GM18861 (cell line): ENCODE results near the gene ABCC9.
"Not testable (repeated sequence)": the region's sequence is repeated elsewhere in the genome, so short reads cannot be mapped to it uniquely, and the experiment has no call there.

Experiments
- ATAC-seq: cut with Tn5 transposase; IDR thresholded peaks from one replicate; pipeline ENCODE4 v1.9.1; 2021; ENCODE audit not compliant: unreplicated experiment

Gene ABCC9

GRCh38 chr12:21934173-21934572 lies 7.1 kb downstream of the ABCC9 start:
- no peak for ATAC-seq

GRCh38 chr12:21933656-21934055 lies 7.6 kb downstream of the ABCC9 start:
- ATAC-seq: no peak

- not testable (repeated sequence) for ATAC-seq
These were observed 11.3 kb downstream of the ABCC9 start for GRCh38 chr12:21929972-21930371.

GRCh38 chr12:21925296-21925913 lies 15.8 kb downstream of the ABCC9 start:
- ATAC-seq: no peak

- no peak for ATAC-seq
These were observed 19.8 kb downstream of the ABCC9 start for GRCh38 chr12:21921436-21921835.

- no peak for ATAC-seq
These were observed 22.8 kb downstream of the ABCC9 start for GRCh38 chr12:21918456-21918855.

- ATAC-seq: no peak
These were observed 27.4 kb downstream of the ABCC9 start for GRCh38 chr12:21913823-21914222.

GRCh38 chr12:21912318-21912717 lies 28.9 kb downstream of the ABCC9 start:
- no peak for ATAC-seq

GRCh38 chr12:21911832-21912231 lies 29.4 kb downstream of the ABCC9 start:
- no peak for ATAC-seq

- no peak for ATAC-seq
These were observed 30.6 kb downstream of the ABCC9 start for GRCh38 chr12:21910657-21911056.

- ATAC-seq: no peak
These were observed 33.0 kb downstream of the ABCC9 start for GRCh38 chr12:21907948-21908837.

GRCh38 chr12:21906919-21907493 lies 34.2 kb downstream of the ABCC9 start:
- peak; percentile 99 for ATAC-seq

GRCh38 chr12:21899532-21899931 lies 41.7 kb downstream of the ABCC9 start:
- not testable (repeated sequence) for ATAC-seq

GRCh38 chr12:21895651-21896050 lies 45.6 kb downstream of the ABCC9 start:
- no peak for ATAC-seq

- no peak for ATAC-seq
These were observed 46.2 kb downstream of the ABCC9 start for GRCh38 chr12:21894792-21895595.

GRCh38 chr12:21893924-21894323 lies 47.3 kb downstream of the ABCC9 start:
- no peak for ATAC-seq

GRCh38 chr12:21892341-21892740 lies 48.9 kb downstream of the ABCC9 start:
- no peak for ATAC-seq

- no peak for ATAC-seq
These were observed 49.4 kb downstream of the ABCC9 start for GRCh38 chr12:21891751-21892217.

- no peak for ATAC-seq
These were observed 52.9 kb downstream of the ABCC9 start for GRCh38 chr12:21888276-21888863.

- ATAC-seq: no peak
These were observed 56.3 kb downstream of the ABCC9 start for GRCh38 chr12:21884936-21885335.

GRCh38 chr12:21882635-21883034 lies 58.6 kb downstream of the ABCC9 start:
- ATAC-seq: no peak
